PFSK-1 (cell line): ENCODE results near the gene POLG.

Experiments used
- FOXP2 ChIP-seq: optimal IDR thresholded peaks from 2 replicates; pipeline ENCODE3; 2011; ENCODE audit warnings: borderline replicate concordance, control low read depth, inconsistent platforms; ENCODE audit not compliant: insufficient read depth; ENCODE audit errors: extremely low read length, extremely low read depth
- POLR2AphosphoS5 ChIP-seq: IDR thresholded peaks from 2 replicates; pipeline ENCODE4 v1.6.1; 2012; ENCODE audit warnings: low read depth, mild to moderate bottlenecking, control low read depth, low read length, moderate library complexity
- SIN3A ChIP-seq: IDR thresholded peaks from 2 replicates; pipeline ENCODE4 v1.6.1; 2012; ENCODE audit warnings: mild to moderate bottlenecking, low read length, moderate library complexity, borderline replicate concordance; ENCODE audit not compliant: insufficient read depth
- TAF1 ChIP-seq: IDR thresholded peaks from 2 replicates; pipeline ENCODE4 v1.6.1; 2012; ENCODE audit warnings: low read length, control low read depth, borderline replicate concordance; ENCODE audit not compliant: insufficient read depth
- TF ChIP-seq, protein P1 (sequence below), 2 experiments: IDR thresholded peaks; 2 replicates each; pipeline versions ENCODE4 v1.6.1 to v1.8.0; 2011 to 2012; ENCODE audit warnings: low read depth in 2 of 2, low read length in 2 of 2, control low read depth in 1 of 2, inconsistent platforms in 1 of 2, mild to moderate bottlenecking in 1 of 2, moderate library complexity in 1 of 2; ENCODE audit not compliant: insufficient read depth in 1 of 2

Gene POLG

DNA sequence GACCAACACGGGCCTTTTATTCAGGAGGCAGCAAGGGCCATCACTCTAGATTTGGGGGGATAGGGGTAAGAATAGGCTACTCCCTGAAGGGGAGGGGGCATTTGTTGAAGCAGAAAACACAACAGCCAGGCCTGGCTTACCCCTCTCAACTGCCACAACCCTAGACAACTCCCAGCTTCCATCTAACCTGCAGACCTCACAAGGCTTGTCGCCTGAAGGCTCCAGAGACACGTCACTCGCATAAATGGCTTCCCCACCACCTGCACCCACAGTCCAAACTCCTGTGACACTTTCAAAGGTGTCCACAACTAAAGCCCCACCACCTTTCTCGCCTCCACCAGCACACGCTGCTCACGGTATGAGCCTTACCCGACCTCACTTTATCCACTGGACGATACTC, 14.9 kb downstream of the POLG start:
- TF ChIP-seq TAF1 (no peak), FOXP2 (no peak), POLR2AphosphoS5 (peak; percentile 14; the same call in 1 of the 2 replicates), SIN3A (no peak)

- TF ChIP-seq POLR2AphosphoS5 (no peak), TAF1 (no peak), FOXP2 (no peak), SIN3A (no peak)
- TF ChIP-seq, protein P1, sequence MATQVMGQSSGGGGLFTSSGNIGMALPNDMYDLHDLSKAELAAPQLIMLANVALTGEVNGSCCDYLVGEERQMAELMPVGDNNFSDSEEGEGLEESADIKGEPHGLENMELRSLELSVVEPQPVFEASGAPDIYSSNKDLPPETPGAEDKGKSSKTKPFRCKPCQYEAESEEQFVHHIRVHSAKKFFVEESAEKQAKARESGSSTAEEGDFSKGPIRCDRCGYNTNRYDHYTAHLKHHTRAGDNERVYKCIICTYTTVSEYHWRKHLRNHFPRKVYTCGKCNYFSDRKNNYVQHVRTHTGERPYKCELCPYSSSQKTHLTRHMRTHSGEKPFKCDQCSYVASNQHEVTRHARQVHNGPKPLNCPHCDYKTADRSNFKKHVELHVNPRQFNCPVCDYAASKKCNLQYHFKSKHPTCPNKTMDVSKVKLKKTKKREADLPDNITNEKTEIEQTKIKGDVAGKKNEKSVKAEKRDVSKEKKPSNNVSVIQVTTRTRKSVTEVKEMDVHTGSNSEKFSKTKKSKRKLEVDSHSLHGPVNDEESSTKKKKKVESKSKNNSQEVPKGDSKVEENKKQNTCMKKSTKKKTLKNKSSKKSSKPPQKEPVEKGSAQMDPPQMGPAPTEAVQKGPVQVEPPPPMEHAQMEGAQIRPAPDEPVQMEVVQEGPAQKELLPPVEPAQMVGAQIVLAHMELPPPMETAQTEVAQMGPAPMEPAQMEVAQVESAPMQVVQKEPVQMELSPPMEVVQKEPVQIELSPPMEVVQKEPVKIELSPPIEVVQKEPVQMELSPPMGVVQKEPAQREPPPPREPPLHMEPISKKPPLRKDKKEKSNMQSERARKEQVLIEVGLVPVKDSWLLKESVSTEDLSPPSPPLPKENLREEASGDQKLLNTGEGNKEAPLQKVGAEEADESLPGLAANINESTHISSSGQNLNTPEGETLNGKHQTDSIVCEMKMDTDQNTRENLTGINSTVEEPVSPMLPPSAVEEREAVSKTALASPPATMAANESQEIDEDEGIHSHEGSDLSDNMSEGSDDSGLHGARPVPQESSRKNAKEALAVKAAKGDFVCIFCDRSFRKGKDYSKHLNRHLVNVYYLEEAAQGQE (IDR thresholded peaks at IDR 0.05; ENCODE audit: insufficient read depth in 1 of 2, low read depth in 2 of 2, low read length in 2 of 2), result no peak
Measured at GRCh38 chr15:89317186-89317720, 17.4 kb downstream of the POLG start.

DNA sequence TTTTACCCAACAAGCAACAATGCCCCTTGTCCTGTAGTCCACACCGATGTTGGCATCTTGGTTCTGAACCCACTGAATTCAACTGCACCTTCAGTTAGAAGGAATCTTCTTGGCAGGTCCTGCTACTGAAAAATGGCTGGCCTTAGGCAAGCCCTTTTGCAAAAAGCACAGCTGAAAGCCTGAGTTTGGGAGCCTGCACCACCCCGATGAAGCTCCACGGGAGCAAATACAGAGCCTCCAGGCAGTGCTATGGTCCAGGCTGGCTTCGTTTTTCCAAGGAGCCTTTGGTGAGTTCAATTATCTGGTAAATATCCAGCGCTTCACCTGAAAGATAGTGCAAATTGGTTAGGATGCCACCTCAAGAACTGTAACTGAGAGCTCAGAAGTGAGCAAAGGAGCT, 18.1 kb downstream of the POLG start:
- TF ChIP-seq FOXP2, result no peak

DNA sequence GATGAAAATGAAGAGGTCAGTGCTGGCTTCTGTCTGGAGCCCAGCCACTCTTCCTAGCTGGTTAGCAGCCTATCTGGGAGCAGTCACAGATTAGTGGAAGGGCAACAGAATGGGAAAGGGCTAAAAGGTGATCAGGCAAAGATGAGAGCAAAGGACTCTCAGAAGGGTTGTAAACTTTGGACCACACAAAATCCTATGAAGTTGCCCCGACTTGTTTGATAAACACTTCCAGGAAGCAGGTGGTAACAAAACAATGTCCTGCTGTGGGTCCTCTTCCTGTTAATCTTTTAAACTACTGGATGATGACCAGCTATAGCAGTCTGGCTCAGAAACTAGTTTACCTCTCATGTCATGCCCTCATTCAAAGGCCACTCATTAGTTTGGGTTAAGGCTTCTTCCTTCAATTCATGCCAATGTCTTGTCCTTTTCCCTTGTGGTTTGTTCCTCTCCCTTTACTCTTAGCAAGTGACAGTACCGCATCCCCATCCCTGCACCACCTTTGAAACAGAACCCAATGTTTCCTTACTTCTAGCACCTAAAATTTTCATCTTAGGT, 19.2 kb downstream of the POLG start:
- TF ChIP-seq FOXP2, result no peak
- no peak for TF ChIP-seq TAF1
- TF ChIP-seq, protein P1 (IDR thresholded peaks at IDR 0.05; ENCODE audit: insufficient read depth in 1 of 2, low read depth in 2 of 2, low read length in 2 of 2), result no peak
- no peak; the same call in 1 of the 2 replicates for TF ChIP-seq POLR2AphosphoS5
- TF ChIP-seq SIN3A, result no peak

- TF ChIP-seq TAF1 (no peak), POLR2AphosphoS5 (no peak), FOXP2 (no peak), SIN3A (no peak)
- TF ChIP-seq, protein P1 (IDR thresholded peaks at IDR 0.05; ENCODE audit: insufficient read depth in 1 of 2, low read depth in 2 of 2, low read length in 2 of 2), result no peak
Measured at GRCh38 chr15:89309993-89310392, 24.6 kb downstream of the POLG start.

DNA sequence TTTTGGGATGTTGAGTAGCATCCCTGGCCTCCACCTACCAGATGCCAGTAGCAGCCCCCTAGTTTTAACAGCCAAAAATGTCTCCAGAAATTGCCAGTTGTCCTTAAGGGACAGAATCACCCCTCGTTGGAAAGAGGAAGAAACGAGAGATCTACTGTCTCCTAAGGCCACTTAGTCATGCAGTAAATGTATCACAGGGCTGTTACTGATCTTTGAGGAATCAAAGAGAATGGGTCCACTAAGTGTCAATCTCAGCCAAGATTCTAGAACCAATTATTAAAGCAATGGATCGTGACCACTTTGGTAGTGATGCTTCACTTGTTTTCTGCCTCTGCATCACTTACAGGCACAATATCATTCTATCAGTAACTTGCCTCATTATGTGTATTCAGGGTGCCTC, 26.4 kb downstream of the POLG start:
- TF ChIP-seq POLR2AphosphoS5 (no peak), TAF1 (no peak), SIN3A (no peak)

DNA sequence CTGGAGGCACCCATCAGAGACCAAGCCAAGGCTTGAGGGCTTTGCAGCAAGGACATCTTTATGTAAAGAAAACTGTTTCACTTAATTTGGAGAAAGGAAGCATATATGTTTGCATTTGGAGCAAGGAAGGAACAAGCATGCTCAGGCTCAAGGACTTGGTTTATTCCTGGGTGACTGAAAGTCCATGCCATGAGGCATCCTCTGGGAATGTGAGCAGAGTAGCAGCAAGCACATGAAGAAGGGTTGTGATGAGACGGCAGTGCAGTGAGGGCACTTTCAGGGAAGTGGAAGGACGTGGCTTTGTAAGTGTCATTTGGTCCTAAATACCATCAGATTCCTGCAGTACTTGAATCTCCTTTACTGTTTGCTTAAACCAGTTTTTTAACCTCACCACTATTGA, 26.8 kb downstream of the POLG start:
- TF ChIP-seq, protein P1 (IDR thresholded peaks at IDR 0.05; ENCODE audit: insufficient read depth in 1 of 2, low read depth in 2 of 2, low read length in 2 of 2), result no peak
- TF ChIP-seq FOXP2 (no peak), SIN3A (no peak), TAF1 (no peak), POLR2AphosphoS5 (no peak)
